GM12801 (cell line): ENCODE measurements around the gene HRH2.

Source experiments
- CTCF ChIP-seq: IDR thresholded peaks from one replicate; pipeline ENCODE4 v1.5.1; 2011; ENCODE audit warnings: control low read depth; ENCODE audit not compliant: insufficient read length; ENCODE audit errors: extremely low read depth

HRH2 gene

GRCh38 chr5:175657593-175658271 lies at the start of gene HRH2:
Gene HRH2, plus strand, starts transcription at chr5:175658071. Its CDS starts 25,163 bp downstream, at chr5:175683234.
- TF ChIP-seq CTCF: no peak

GRCh38 chr5:175609526-175609925 lies 48.3 kb upstream of the HRH2 start:
- TF ChIP-seq CTCF: no peak

GRCh38 chr5:175610381-175610780 lies 47.5 kb upstream of the HRH2 start:
- TF ChIP-seq CTCF: no peak

- TF ChIP-seq CTCF: no peak
Observed at GRCh38 chr5:175610898-175611297, 47.0 kb upstream of the HRH2 start.

- TF ChIP-seq CTCF: no peak
Observed at GRCh38 chr5:175614223-175614815, 43.6 kb upstream of the HRH2 start.

- TF ChIP-seq CTCF: no peak
Observed at GRCh38 chr5:175614861-175615260, 43.0 kb upstream of the HRH2 start.

GRCh38 chr5:175616083-175616482 lies 41.8 kb upstream of the HRH2 start:
- TF ChIP-seq CTCF: no peak

- no peak for TF ChIP-seq CTCF
Observed at GRCh38 chr5:175617447-175617846, 40.4 kb upstream of the HRH2 start.
